AG04449 (cell line): ENCODE measurements around the gene TBATA.

Experiments
- CTCF ChIA-PET: fragments of 350-600 bp; formaldehyde crosslinking; extraction: SDS; loops from one replicate; lab custom pipeline; 2021; ENCODE audit warnings: antibody characterized with exemption; lab: Yijun Ruan, JAX
- POLR2A ChIA-PET: fragments of 400-600, 350-600 bp; formaldehyde crosslinking; extraction: SDS; loops from one replicate; lab custom pipeline; 2020; ENCODE audit warnings: antibody characterized with exemption, inconsistent platforms; lab: Yijun Ruan, JAX
- DNase-seq: peaks from one replicate; pipeline ENCODE4 v3.0.0-alpha.2; 2010; ENCODE audit warnings: low read depth, low spot score
- H3K4me3 ChIP-seq: 2 replicates; pipeline ENCODE4 v1.5.1; 2011; ENCODE audit warnings: low read depth, mild to moderate bottlenecking, control low read depth, low read length
- TF ChIP-seq, protein P1 (sequence below): IDR thresholded peaks from one replicate; pipeline ENCODE4 v1.5.1; 2011; ENCODE audit warnings: mild to moderate bottlenecking, moderate library complexity, low read length, control low read depth, inconsistent platforms; ENCODE audit not compliant: insufficient read depth; ENCODE audit errors: missing control alignments

Gene TBATA

DNA sequence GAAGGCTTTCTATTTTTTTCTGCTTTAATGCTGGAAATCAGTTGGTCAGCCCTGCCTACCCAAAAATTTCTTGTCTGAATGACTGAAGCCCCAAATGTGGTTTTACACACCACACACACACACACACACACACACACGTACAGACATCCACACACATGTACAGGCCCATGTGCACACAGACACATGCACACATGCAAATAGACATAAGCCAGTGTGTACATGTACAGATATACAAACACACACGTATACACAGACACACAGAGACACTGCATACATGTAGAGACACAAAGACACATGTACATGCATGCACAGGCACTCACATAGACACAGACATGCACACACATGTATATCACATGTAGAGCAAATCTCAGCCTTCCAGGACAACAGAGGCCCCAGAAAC is 54.2 kb downstream of the TBATA start:
- H3K4me3 ChIP-seq, result no peak overlapping the region
- POLR2A ChIA-PET, result no interaction called here
- no peak for DNase-seq
- CTCF ChIA-PET, result interaction anchor here (1.2 kb wide), 1 partner anchor 172 kb away, joined by 3 read pairs; no protein-coding TSS in a partner anchor
- TF ChIP-seq, protein P1, sequence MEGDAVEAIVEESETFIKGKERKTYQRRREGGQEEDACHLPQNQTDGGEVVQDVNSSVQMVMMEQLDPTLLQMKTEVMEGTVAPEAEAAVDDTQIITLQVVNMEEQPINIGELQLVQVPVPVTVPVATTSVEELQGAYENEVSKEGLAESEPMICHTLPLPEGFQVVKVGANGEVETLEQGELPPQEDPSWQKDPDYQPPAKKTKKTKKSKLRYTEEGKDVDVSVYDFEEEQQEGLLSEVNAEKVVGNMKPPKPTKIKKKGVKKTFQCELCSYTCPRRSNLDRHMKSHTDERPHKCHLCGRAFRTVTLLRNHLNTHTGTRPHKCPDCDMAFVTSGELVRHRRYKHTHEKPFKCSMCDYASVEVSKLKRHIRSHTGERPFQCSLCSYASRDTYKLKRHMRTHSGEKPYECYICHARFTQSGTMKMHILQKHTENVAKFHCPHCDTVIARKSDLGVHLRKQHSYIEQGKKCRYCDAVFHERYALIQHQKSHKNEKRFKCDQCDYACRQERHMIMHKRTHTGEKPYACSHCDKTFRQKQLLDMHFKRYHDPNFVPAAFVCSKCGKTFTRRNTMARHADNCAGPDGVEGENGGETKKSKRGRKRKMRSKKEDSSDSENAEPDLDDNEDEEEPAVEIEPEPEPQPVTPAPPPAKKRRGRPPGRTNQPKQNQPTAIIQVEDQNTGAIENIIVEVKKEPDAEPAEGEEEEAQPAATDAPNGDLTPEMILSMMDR, result no peak

- DNase-seq, result no peak
- ChIA-PET POLR2A (no interaction called here), CTCF (no interaction called here)
- TF ChIP-seq, protein P1, result no peak
- H3K4me3 ChIP-seq, result no peak overlapping the region
Observed at GRCh38 chr10:70729763-70730357, 55.3 kb downstream of the TBATA start.

GRCh38 chr10:70728328-70728727 is 56.8 kb downstream of the TBATA start:
- no peak overlapping the region for H3K4me3 ChIP-seq
- no peak for DNase-seq
- ChIA-PET CTCF (no interaction called here), POLR2A (no interaction called here)
- TF ChIP-seq, protein P1, result no peak

GRCh38 chr10:70726909-70727495 is 58.2 kb downstream of the TBATA start:
- no peak overlapping the region for H3K4me3 ChIP-seq
- ChIA-PET CTCF (interaction anchor here (1.1 kb wide), 1 partner anchor 177 kb away, joined by 4 read pairs; no protein-coding TSS in a partner anchor), POLR2A (no interaction called here)
- TF ChIP-seq, protein P1, result no peak
- DNase-seq, result no peak

DNA sequence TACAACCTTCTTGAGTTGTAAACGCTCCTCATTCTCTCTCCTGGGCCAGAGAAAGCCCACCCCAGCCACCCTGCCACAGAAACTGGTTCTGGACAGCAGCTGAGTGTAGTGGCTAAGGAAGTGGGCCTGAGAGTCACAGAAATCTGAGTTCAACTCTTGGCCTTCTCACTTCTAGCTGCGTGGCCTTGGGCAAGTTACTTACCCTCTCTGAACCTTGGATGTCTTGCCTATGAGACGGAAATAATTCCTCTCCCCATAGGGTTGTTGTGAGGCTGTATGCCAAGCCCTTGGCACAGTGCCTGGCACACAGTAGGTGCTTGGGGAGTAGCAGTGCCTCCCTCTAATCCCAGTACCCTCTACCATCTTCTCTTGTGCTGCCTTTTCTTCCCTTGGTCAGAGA is 61.4 kb downstream of the TBATA start:
- CTCF ChIA-PET, result interaction anchor here (1.2 to 1.9 kb wide), 4 partner anchors 35 to 174 kb away, joined by 3 to 6 read pairs (median 4); no protein-coding TSS in a partner anchor
- TF ChIP-seq, protein P1, result no peak
- POLR2A ChIA-PET, result no interaction called here
- DNase-seq, result no peak
- no peak overlapping the region for H3K4me3 ChIP-seq

- CTCF ChIA-PET, result interaction anchor here (0.8 to 1.5 kb wide), 4 partner anchors 23 to 173 kb away, joined by 3 to 6 read pairs (median 3); partner anchors contain the start of gene ADAMTS14
- TF ChIP-seq, protein P1, result no peak
- no peak overlapping the region for H3K4me3 ChIP-seq
- peak; percentile 16 for DNase-seq
- POLR2A ChIA-PET, result interaction anchor here (0.6 kb wide), 1 partner anchor 527 kb away, joined by 4 read pairs; no protein-coding TSS in a partner anchor
Observed at GRCh38 chr10:70722820-70723424, 62.3 kb downstream of the TBATA start.
